Measurements from ENCODE around the gene UNC50. TPM values are rescaled to one million over a fixed set of nuclear protein-coding genes. Genes with fewer than 3 reads are reported as not detected.

The UNC50 gene
- total and polyA plus RNA-seq, 2 donors, result 46.1 to 68.5 TPM

GRCh38 chr2:98647636-98648035 is 39.2 kb downstream of the UNC50 start:
- DNase-seq (ENCODE audit: low read depth in 6 of 9, low spot score in 9 of 9), result no peak
- WGBS, result 85% methylated on average over 5 of the region's 5 CpGs

GRCh38 chr2:98648451-98648850 is 40.1 kb downstream of the UNC50 start:
- peak overlapping the region in 1 of 2 donors; percentile 77 for H3K27ac ChIP-seq (ENCODE audit: low read depth in 1 of 2, low read length in 1 of 2)
- H3K36me3 ChIP-seq (ENCODE audit: control insufficient read depth in 2 of 2, insufficient read depth in 2 of 2, low read length in 1 of 2), result peaks cover 12 to 40% of the 10 kb centered on the region in 2 donors
- peaks cover 0 to 13% of the 10 kb centered on the region in 2 donors for H3K4me1 ChIP-seq (ENCODE audit: control insufficient read depth in 2 of 2, insufficient read depth in 2 of 2, low read length in 2 of 2)

More at GRCh38 chr2:98647636-98648035, 39.2 kb downstream of the UNC50 start:
- Histone ChIP-seq H3K36me3 (ENCODE audit: control insufficient read depth in 2 of 2, insufficient read depth in 2 of 2, low read length in 1 of 2) (peaks cover 12 to 38% of the 10 kb centered on the region in 2 donors), H3K4me3 (ENCODE audit: low read length in 2 of 2) (no peak overlapping the region), H3K9me3 (ENCODE audit: control insufficient read depth in 2 of 2, insufficient read depth in 1 of 2, low read length in 1 of 2) (peaks cover 0 to 5% of the 10 kb centered on the region in 2 donors), H3K27ac (ENCODE audit: low read depth in 1 of 2, low read length in 1 of 2) (no peak overlapping the region), H3K27me3 (ENCODE audit: control insufficient read depth in 2 of 2, insufficient read depth in 1 of 2, low read length in 1 of 2) (no peaks in the 10 kb centered on the region), H3K4me1 (ENCODE audit: control insufficient read depth in 2 of 2, insufficient read depth in 2 of 2, low read length in 2 of 2) (peaks cover 0 to 13% of the 10 kb centered on the region in 2 donors)

GRCh38 chr2:98649135-98649991 is 41.0 kb downstream of the UNC50 start:
- H3K4me1 ChIP-seq (ENCODE audit: control insufficient read depth in 2 of 2, insufficient read depth in 2 of 2, low read length in 2 of 2), result peaks cover 0 to 13% of the 10 kb centered on the region in 2 donors
- H3K9me3 ChIP-seq (ENCODE audit: control insufficient read depth in 2 of 2, insufficient read depth in 1 of 2, low read length in 1 of 2), result peaks cover 0 to 5% of the 10 kb centered on the region in 2 donors
- H3K27ac ChIP-seq (ENCODE audit: low read depth in 1 of 2, low read length in 1 of 2), result peak overlapping the region; percentile 46 to 77
- WGBS, result 27% methylated on average over 4 of the region's 4 CpGs
- peaks cover 12 to 33% of the 10 kb centered on the region in 2 donors for H3K36me3 ChIP-seq (ENCODE audit: control insufficient read depth in 2 of 2, insufficient read depth in 2 of 2, low read length in 1 of 2)
- no peak overlapping the region for H3K4me3 ChIP-seq (ENCODE audit: low read length in 2 of 2)
- no peaks in the 10 kb centered on the region for H3K27me3 ChIP-seq (ENCODE audit: control insufficient read depth in 2 of 2, insufficient read depth in 1 of 2, low read length in 1 of 2)
- peak; percentile 68 to 96 (median 90) for DNase-seq (ENCODE audit: low read depth in 6 of 9, low spot score in 9 of 9)

More at GRCh38 chr2:98648451-98648850, 40.1 kb downstream of the UNC50 start:
- Histone ChIP-seq H3K27me3 (ENCODE audit: control insufficient read depth in 2 of 2, insufficient read depth in 1 of 2, low read length in 1 of 2) (no peaks in the 10 kb centered on the region), H3K4me3 (ENCODE audit: low read length in 2 of 2) (no peak overlapping the region), H3K9me3 (ENCODE audit: control insufficient read depth in 2 of 2, insufficient read depth in 1 of 2, low read length in 1 of 2) (peaks cover 0 to 5% of the 10 kb centered on the region in 2 donors)
- WGBS, result 98% methylated on average over 4 of the region's 4 CpGs
- DNase-seq (ENCODE audit: low read depth in 6 of 9, low spot score in 9 of 9), result no peak

DNA sequence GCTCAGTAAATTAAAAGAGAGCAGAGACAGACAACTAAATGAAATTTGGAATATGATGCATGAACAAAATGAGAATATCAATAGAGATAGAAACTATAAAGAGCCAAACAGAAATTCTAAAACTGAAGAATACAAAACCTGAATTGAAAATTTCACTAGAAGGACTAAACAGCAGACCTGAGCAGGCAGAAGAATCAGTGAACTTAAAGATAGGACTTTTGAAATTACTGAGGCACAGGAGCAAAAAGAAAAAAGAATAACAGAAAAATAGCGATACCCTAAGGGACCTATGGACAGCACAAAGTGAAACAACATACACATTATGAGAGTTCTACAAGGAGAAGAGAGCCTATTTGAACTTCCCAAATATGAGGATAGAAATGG is 41.6 kb downstream of the UNC50 start:
- no peak for DNase-seq (ENCODE audit: low read depth in 6 of 9, low spot score in 9 of 9)
- no peak overlapping the region for H3K27ac ChIP-seq (ENCODE audit: low read depth in 1 of 2, low read length in 1 of 2)
- H3K4me3 ChIP-seq (ENCODE audit: low read length in 2 of 2), result no peak overlapping the region
- H3K9me3 ChIP-seq (ENCODE audit: control insufficient read depth in 2 of 2, insufficient read depth in 1 of 2, low read length in 1 of 2), result peaks cover 0 to 5% of the 10 kb centered on the region in 2 donors
- H3K27me3 ChIP-seq (ENCODE audit: control insufficient read depth in 2 of 2, insufficient read depth in 1 of 2, low read length in 1 of 2), result no peaks in the 10 kb centered on the region
- H3K36me3 ChIP-seq (ENCODE audit: control insufficient read depth in 2 of 2, insufficient read depth in 2 of 2, low read length in 1 of 2), result peaks cover 12 to 28% of the 10 kb centered on the region in 2 donors
- WGBS, result 98% methylated on average over 1 of the region's 1 CpG
- peaks cover under 1 to 16% of the 10 kb centered on the region in 2 donors for H3K4me1 ChIP-seq (ENCODE audit: control insufficient read depth in 2 of 2, insufficient read depth in 2 of 2, low read length in 2 of 2)

- H3K36me3 ChIP-seq (ENCODE audit: control insufficient read depth in 2 of 2, insufficient read depth in 2 of 2, low read length in 1 of 2), result peaks cover 12 to 24% of the 10 kb centered on the region in 2 donors
- no peak for DNase-seq (ENCODE audit: low read depth in 6 of 9, low spot score in 9 of 9)
- WGBS, result 95% methylated on average over 1 of the region's 1 CpG
- H3K27me3 ChIP-seq (ENCODE audit: control insufficient read depth in 2 of 2, insufficient read depth in 1 of 2, low read length in 1 of 2), result no peaks in the 10 kb centered on the region
- no peak overlapping the region for H3K27ac ChIP-seq (ENCODE audit: low read depth in 1 of 2, low read length in 1 of 2)
- H3K9me3 ChIP-seq (ENCODE audit: control insufficient read depth in 2 of 2, insufficient read depth in 1 of 2, low read length in 1 of 2), result peaks cover 0 to 5% of the 10 kb centered on the region in 2 donors
- peaks cover 2 to 18% of the 10 kb centered on the region in 2 donors for H3K4me1 ChIP-seq (ENCODE audit: control insufficient read depth in 2 of 2, insufficient read depth in 2 of 2, low read length in 2 of 2)
- no peak overlapping the region for H3K4me3 ChIP-seq (ENCODE audit: low read length in 2 of 2)
Observed at GRCh38 chr2:98650998-98651397, 42.6 kb downstream of the UNC50 start.

DNA sequence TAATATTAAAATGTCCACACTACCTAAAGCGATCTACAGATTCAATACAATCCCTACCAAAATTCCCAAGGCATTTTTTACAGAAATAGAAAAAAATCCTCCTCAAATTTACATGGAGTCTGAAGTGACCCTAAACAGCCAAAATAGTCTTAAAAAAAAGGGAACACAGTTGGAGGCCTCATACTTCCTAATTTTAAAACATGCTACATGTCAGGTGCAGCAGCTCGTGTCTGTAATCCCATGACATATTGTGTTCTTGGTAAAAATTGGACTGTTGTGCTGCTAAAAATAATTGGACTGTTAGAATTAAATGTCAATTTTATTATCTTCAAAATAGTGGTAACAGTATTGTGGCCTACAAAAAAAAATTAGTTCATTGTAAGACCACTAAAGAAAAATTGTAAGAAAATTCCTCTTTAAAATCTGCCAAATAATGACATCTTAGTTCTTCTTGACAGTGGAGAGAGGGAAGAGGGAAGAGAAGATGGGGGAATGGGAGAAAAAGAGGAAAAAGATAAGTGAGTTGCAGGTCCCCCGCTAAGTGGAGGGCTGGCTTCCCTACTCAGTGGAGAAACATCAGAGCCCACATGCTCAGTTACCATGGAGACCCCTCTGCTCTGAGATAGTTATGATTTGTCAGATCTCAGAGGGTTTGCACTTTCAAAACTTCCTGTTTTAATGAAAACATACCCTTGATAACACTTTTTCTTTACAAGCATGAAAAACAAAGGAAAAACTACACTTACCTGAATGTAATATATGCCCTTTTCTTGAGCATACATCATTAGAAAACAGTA is 46.5 kb downstream of the UNC50 start:
- peak in 7 of 9 donors; percentile 46 to 87 (median 70) for DNase-seq (ENCODE audit: low read depth in 6 of 9, low spot score in 9 of 9)
- no peak overlapping the region for H3K4me3 ChIP-seq (ENCODE audit: low read length in 2 of 2)
- H3K4me1 ChIP-seq (ENCODE audit: control insufficient read depth in 2 of 2, insufficient read depth in 2 of 2, low read length in 2 of 2), result peaks cover 13 to 18% of the 10 kb centered on the region in 2 donors
- peaks cover 0 to 13% of the 10 kb centered on the region in 2 donors for H3K36me3 ChIP-seq (ENCODE audit: control insufficient read depth in 2 of 2, insufficient read depth in 2 of 2, low read length in 1 of 2)
- WGBS, result 54% methylated on average over 3 of the region's 3 CpGs
- no peaks in the 10 kb centered on the region for H3K27me3 ChIP-seq (ENCODE audit: control insufficient read depth in 2 of 2, insufficient read depth in 1 of 2, low read length in 1 of 2)
- H3K27ac ChIP-seq (ENCODE audit: low read depth in 1 of 2, low read length in 1 of 2), result peak overlapping the region; percentile 61 to 76
- peaks cover 0 to 5% of the 10 kb centered on the region in 2 donors for H3K9me3 ChIP-seq (ENCODE audit: control insufficient read depth in 2 of 2, insufficient read depth in 1 of 2, low read length in 1 of 2)

GRCh38 chr2:98656800-98657199 is 48.4 kb downstream of the UNC50 start:
- peak in 3 of 9 donors; percentile 35 to 76 (median 48) for DNase-seq (ENCODE audit: low read depth in 6 of 9, low spot score in 9 of 9)
- peak overlapping the region; percentile 60 to 76 for H3K27ac ChIP-seq (ENCODE audit: low read depth in 1 of 2, low read length in 1 of 2)

GRCh38 chr2:98658816-98659490 is 50.6 kb downstream of the UNC50 start:
- H3K4me3 ChIP-seq (ENCODE audit: low read length in 2 of 2), result no peak overlapping the region
- WGBS, result 77% methylated on average over 4 of the region's 4 CpGs
- peaks cover 0 to 21% of the 10 kb centered on the region in 2 donors for H3K36me3 ChIP-seq (ENCODE audit: control insufficient read depth in 2 of 2, insufficient read depth in 2 of 2, low read length in 1 of 2)
- H3K4me1 ChIP-seq (ENCODE audit: control insufficient read depth in 2 of 2, insufficient read depth in 2 of 2, low read length in 2 of 2), result peaks cover 13 to 24% of the 10 kb centered on the region in 2 donors
- no peaks in the 10 kb centered on the region for H3K9me3 ChIP-seq (ENCODE audit: control insufficient read depth in 2 of 2, insufficient read depth in 1 of 2, low read length in 1 of 2)
- no peaks in the 10 kb centered on the region for H3K27me3 ChIP-seq (ENCODE audit: control insufficient read depth in 2 of 2, insufficient read depth in 1 of 2, low read length in 1 of 2)
- peak overlapping the region; percentile 15 to 69 for H3K27ac ChIP-seq (ENCODE audit: low read depth in 1 of 2, low read length in 1 of 2)
- DNase-seq (ENCODE audit: low read depth in 6 of 9, low spot score in 9 of 9), result peak in 1 of 9 donors; percentile 62

More at GRCh38 chr2:98656800-98657199, 48.4 kb downstream of the UNC50 start:
- peaks cover 13 to 19% of the 10 kb centered on the region in 2 donors for H3K4me1 ChIP-seq (ENCODE audit: control insufficient read depth in 2 of 2, insufficient read depth in 2 of 2, low read length in 2 of 2)
- H3K4me3 ChIP-seq (ENCODE audit: low read length in 2 of 2), result no peak overlapping the region
- WGBS, result 58% methylated on average over 4 of the region's 4 CpGs
- peaks cover 0 to 23% of the 10 kb centered on the region in 2 donors for H3K36me3 ChIP-seq (ENCODE audit: control insufficient read depth in 2 of 2, insufficient read depth in 2 of 2, low read length in 1 of 2)
- H3K27me3 ChIP-seq (ENCODE audit: control insufficient read depth in 2 of 2, insufficient read depth in 1 of 2, low read length in 1 of 2), result no peaks in the 10 kb centered on the region
- no peaks in the 10 kb centered on the region for H3K9me3 ChIP-seq (ENCODE audit: control insufficient read depth in 2 of 2, insufficient read depth in 1 of 2, low read length in 1 of 2)

All from thymus (tissue), 11 donors.